ENCODE measurements around the gene FAM72D.
"Not testable (repeated sequence)": the region's sequence is repeated elsewhere in the genome, so short reads cannot be mapped to it uniquely, and the experiment has no call there.

FAM72D gene

GRCh38 chr1:145155873-145156272 is 60.1 kb downstream of the FAM72D start:
- DNase-seq = peak; percentile 54

- peak; percentile 61 for DNase-seq
Observed at GRCh38 chr1:145156891-145157610, 61.3 kb downstream of the FAM72D start.

GRCh38 chr1:145157715-145158114 is 61.9 kb downstream of the FAM72D start:
- not testable (repeated sequence) for DNase-seq

- not testable (repeated sequence) for DNase-seq
Observed at GRCh38 chr1:145161046-145161752, 65.4 kb downstream of the FAM72D start.

Data from islet precursor cell (in vitro differentiated cells).